Measurements from ENCODE around the gene STK16.
"Not testable (repeated sequence)": the region's sequence is repeated elsewhere in the genome, so short reads cannot be mapped to it uniquely, and the experiment has no call there.

STK16 gene

DNA sequence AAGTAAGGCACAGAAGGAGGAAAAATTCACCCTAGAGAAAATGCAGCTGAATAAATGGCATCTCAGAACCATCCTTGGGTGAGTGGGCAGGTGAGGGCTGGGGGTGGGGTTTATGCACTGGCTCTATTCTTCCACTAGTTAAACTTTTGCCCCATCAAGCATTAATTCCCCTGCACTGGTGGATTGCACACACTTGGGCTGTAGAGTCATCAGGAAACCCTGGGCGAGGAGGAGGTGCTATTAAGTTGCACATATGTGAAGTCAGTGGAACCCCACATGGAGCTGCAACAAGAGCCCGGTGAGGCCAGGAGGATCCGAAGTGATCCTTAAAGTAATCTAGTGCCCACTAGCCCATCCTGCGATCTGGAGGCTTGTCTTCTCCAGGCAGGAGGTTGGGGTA is 27.1 kb downstream of the STK16 start:
- DNase-seq, result no peak

- no peak for DNase-seq
Observed at GRCh38 chr2:219272995-219273394, 27.7 kb downstream of the STK16 start.

- DNase-seq, result no peak
Observed at GRCh38 chr2:219273937-219274336, 28.7 kb downstream of the STK16 start.

DNA sequence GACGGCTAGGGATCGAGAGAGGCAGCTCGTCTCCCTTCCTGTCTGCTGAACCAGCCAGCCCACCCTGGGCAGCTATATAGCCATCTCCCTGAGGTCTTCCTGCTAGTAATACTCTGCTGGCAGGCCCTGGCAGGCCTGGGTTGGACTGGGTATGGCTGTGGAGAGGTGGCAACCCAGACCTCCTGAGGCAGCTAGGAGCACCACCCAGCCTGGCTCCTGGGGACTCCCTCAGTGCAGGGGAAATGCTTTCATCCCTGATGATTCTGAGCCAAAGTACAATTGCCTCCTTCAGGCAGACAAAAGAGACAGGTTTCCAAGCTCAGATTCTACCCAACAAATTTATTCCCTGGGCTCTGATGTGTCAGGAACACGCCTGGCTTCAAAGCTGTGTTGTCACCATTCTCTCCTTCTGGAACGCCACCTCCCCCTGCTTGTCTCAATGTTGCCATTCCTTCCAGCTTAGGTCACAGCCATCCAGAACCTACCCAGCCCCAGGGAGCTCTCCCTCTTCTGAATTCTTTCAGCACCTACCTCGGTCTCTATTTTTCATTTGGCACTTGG is 29.2 kb downstream of the STK16 start:
- no peak for DNase-seq

GRCh38 chr2:219277703-219278654 is 32.7 kb downstream of the STK16 start:
- DNase-seq, result peak; percentile 82

- DNase-seq, result no peak
Observed at GRCh38 chr2:219278655-219279150, 33.4 kb downstream of the STK16 start.

- peak; percentile 98 for DNase-seq
Observed at GRCh38 chr2:219279151-219279915, 34.1 kb downstream of the STK16 start, which contains the start of gene DNAJB2. DNAJB2 (plus strand) TSS chr2:219279366; CDS start chr2:219279834, 468 bp downstream.

DNA sequence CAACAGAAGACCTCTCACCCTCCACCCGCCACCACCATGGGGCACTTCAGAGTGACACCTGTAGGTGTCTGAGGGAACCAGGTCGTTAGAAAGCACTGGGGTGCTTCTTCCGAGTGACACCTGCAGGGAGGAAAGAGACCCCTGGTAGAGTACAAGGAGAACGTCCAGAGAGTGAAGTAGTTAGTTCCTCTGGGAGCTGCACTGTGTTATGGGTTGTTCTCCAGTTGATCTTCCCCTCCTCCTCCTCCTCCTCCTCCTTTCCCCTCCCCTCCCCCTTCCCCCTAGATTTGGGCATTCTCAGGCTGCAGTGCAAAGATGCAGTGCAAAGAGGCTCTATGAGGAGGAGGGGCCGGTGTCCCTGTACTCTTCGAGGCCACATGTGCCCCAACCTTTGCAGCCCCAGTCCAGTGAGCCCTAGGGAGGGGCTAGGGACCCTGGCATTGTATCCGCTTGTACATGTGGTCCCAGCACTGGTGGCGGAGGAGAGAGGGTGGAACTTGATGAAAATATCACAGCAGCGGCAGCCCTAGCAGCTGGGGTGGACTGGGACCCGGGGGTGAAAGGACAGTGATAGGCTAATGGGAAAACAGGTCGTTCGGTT is 34.7 kb downstream of the STK16 start:
- no peak for DNase-seq

DNA sequence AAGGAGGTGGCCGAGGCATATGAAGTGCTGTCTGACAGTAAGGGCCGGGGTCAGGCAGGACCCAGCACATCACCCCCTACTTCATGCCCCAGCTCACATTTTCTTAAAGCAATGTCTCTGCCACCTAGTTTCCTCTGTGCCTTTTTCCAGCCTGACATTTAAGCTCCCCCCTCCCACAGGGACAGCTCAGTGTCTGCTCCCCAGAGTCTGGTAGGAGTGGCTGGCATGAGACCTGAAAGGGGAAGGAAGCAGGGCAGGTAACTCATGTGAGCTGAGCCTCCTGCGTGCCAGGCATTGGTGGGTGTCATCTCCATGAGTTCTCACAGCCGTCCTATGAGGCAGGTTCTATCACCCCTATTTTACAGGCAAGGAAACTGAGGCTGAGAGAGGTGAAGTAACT is 35.4 kb downstream of the STK16 start:
- DNase-seq, result no peak

GRCh38 chr2:219281588-219281987 is 36.3 kb downstream of the STK16 start:
- no peak for DNase-seq

DNA sequence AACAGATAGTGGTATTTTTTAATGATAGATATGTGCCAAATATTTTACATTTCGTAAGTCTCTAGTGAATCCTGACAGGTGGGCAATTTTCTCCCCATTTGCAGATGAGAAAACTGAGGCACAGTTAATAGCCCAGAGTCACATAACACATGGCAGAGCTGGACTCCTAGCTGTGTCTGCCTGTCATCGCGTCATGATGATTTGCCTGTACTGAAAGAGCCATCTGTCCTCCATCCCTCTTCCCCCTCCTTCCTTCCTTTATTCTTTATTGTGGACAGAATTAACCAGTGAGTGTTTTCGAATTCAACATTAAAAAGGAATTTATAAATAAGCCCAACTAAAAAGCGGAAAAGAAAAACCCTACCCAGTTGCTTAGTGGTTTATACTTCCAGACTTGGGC is 37.1 kb downstream of the STK16 start:
- DNase-seq, result no peak

- DNase-seq, result no peak
Observed at GRCh38 chr2:219282943-219283581, 37.8 kb downstream of the STK16 start.

- DNase-seq, result no peak
Observed at GRCh38 chr2:219284501-219285372, 39.5 kb downstream of the STK16 start.

- no peak for DNase-seq
Observed at GRCh38 chr2:219285373-219285735, 40.1 kb downstream of the STK16 start.

DNA sequence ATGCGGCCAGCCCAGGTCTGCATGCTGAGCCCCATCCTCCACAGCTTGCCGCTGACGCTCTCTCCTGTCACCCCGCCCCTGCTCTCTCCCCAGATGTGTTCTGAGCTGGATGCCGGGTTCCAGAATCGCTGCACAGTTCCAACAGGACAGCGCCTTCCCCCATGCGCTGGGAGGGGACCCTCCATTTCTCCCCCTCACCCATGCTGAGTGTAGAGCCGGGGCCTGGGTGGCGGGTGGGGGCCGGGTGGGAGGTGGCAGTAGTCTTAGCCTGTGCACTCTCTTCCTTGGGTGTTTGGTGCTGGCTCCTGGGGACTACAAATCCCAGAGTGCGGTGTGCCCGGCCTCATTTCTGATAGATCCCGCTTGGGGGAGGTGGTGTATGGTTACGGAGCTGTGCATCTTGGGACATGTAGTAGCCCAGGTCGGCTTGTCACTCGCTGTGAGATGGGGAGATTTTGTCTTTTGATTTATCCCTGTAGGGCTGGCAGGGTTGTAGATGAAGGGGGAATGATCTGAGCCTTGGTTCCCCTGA is 40.7 kb downstream of the STK16 start:
- no peak for DNase-seq

GRCh38 chr2:219286436-219287115 is 41.3 kb downstream of the STK16 start:
- no peak for DNase-seq

- not testable (repeated sequence) for DNase-seq
Observed at GRCh38 chr2:219287116-219287440, 41.8 kb downstream of the STK16 start.

- no peak for DNase-seq
Observed at GRCh38 chr2:219287580-219288265, 42.4 kb downstream of the STK16 start.

- DNase-seq, result no peak
Observed at GRCh38 chr2:219289195-219289536, 43.9 kb downstream of the STK16 start.

Data from activated T-cell treated with anti-CD3 and anti-CD28 coated beads, Interleukin-2, amount 50 U/mL, for 1 hour (primary cell).